Brain microvascular endothelial cell (primary cell): ENCODE measurements around the gene KCNA10.

Experiments
- DNase-seq: peaks from one replicate; pipeline ENCODE4 v3.0.0-alpha.2; 2020
- H3K27ac ChIP-seq: fragments of 250-450 bp; sonication (Bioruptor Pico); 2 replicates; pipeline ENCODE4 v1.5.1; 2020; ENCODE audit warnings: mild to moderate bottlenecking, moderate library complexity
- H3K27me3 ChIP-seq: fragments of 250-450 bp; sonication (Bioruptor Pico); replicated peaks from 2 replicates; pipeline ENCODE4 v1.5.1; 2020; ENCODE audit warnings: mild to moderate bottlenecking
- H3K36me3 ChIP-seq: fragments of 250-450 bp; sonication (Bioruptor Pico); replicated peaks from 2 replicates; pipeline ENCODE4 v1.5.1; 2020; ENCODE audit warnings: mild to moderate bottlenecking
- H3K4me3 ChIP-seq: 2 replicates; pipeline ENCODE4 v1.5.1; 2011; ENCODE audit warnings: low read depth, mild to moderate bottlenecking, control low read depth, low read length, moderate library complexity
- in situ Hi-C: cut with HindIII; loops from 2 replicates; pipeline ENCODE4 v1.10.0; 2017; ENCODE audit warnings: low sequenced_read_pairs, low pct_ligation_motif_present
- TF ChIP-seq, protein P1 (sequence below): IDR thresholded peaks from 2 replicates; pipeline ENCODE4 v1.5.1; 2011; ENCODE audit warnings: low read depth, mild to moderate bottlenecking, moderate library complexity, low read length, control low read depth, inconsistent platforms; ENCODE audit errors: missing control alignments

Gene KCNA10

DNA sequence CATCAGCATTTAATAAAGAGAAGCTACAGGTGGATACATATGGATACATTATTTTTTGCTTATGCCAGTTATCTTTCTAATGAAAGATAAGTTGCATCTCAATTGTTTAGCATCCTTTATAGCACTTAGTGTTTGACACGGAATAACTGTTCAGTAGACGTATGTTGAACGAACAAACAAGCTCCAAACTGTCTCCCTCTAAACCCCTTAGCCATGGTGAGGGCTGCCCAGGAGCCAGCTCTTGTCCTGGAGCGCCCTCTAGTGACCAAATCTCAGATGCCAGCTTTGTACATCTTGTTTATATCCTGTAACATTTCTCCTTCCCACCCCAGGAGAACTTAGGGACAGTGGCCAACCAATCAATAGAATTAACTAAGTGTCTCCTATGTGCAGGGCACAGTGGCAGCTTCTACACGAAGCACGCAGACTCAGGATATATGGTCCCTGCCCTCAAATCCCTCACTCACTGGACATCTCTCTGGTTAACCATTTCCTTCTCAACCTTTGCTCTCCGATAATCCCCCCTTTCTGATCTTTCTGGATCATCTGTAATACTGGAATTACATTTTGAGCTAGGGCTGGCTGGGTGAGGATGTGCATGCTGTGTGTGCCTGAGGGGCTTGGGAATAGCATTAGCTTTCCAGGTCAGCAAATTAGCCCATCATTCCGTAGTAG is 22.9 kb downstream of the KCNA10 start:
- in situ Hi-C loops = no loop called here
- H3K27ac ChIP-seq = no peak overlapping the region

DNA sequence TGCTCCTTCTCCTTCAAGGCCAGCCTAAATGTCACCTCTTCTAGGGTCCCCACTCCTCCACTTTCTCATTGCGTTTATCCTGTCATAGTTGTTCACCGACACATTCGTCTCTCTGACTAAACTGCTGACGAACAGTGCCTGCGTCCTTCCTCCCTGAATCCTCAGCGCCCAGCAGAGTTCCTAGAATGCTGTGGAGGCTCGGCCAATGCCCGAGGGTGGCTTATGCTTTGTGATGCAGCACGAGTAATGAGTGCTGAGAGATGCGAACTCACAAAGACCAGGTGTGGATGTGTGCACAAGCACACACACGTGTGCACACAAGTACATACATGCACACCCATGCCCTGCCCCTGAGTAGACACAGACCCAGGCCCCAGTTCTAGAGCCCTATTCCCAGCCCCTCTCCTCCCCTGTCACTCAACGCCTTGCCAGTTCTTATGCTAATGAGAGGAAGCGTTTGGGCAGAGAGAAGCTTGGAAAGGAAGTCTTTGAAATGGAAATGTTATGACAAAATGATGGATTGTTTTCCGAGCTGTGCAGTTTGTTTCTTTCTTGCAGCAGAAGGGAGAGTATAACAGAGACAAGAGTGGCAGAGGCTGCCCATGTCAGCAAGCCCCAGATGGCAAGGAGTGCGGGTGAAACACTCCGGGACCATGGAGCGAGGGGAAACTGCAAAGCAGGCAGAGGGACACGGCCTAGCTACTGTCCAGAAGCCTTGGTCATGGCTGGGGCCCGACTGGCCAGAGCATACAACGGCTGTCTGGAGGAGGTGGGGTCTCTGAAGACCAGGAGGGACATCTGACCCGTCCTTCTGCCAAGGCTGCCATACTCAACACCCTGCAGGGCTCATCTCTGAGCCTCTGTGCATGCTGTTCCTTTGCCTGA is 24.2 kb downstream of the KCNA10 start:
- Histone ChIP-seq H3K27me3 (no peaks in the 10 kb centered on the region), H3K4me3 (no peak overlapping the region), H3K36me3 (no peaks in the 10 kb centered on the region), H3K27ac (no peak overlapping the region)
- DNase-seq = no peak
- in situ Hi-C loops = no loop called here
- TF ChIP-seq, protein P1, sequence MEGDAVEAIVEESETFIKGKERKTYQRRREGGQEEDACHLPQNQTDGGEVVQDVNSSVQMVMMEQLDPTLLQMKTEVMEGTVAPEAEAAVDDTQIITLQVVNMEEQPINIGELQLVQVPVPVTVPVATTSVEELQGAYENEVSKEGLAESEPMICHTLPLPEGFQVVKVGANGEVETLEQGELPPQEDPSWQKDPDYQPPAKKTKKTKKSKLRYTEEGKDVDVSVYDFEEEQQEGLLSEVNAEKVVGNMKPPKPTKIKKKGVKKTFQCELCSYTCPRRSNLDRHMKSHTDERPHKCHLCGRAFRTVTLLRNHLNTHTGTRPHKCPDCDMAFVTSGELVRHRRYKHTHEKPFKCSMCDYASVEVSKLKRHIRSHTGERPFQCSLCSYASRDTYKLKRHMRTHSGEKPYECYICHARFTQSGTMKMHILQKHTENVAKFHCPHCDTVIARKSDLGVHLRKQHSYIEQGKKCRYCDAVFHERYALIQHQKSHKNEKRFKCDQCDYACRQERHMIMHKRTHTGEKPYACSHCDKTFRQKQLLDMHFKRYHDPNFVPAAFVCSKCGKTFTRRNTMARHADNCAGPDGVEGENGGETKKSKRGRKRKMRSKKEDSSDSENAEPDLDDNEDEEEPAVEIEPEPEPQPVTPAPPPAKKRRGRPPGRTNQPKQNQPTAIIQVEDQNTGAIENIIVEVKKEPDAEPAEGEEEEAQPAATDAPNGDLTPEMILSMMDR = no peak

More for the DNA sequence above, 22.9 kb downstream of the KCNA10 start:
- Histone ChIP-seq H3K27me3 (no peaks in the 10 kb centered on the region), H3K36me3 (no peaks in the 10 kb centered on the region), H3K4me3 (no peak overlapping the region)
- TF ChIP-seq, protein P1 = peak; percentile 92
- DNase-seq = peak; percentile 77

DNA sequence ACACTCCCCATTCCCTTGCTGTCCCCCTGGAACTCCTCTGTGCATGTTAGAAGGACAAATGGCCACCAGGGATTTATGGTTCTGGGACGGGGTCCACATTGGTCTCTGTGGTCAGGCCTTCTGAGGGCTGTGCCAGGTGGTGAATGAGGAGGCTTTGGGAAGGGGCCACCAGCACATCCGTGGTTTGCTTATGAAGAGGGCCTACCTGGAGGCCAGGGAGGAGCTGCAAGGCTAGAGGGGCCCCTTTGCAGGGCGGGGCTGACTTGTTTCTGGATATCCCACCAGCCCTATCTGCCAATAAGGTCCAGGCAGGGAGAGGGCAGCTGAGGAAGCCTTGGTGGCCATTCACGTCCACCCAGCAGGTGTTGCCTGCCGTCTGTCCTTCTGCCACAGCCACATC is 24.9 kb downstream of the KCNA10 start:
- Histone ChIP-seq H3K36me3 (no peaks in the 10 kb centered on the region), H3K4me3 (no peak overlapping the region), H3K27me3 (no peaks in the 10 kb centered on the region), H3K27ac (no peak overlapping the region)
- no peak for DNase-seq
- TF ChIP-seq, protein P1 = no peak
- in situ Hi-C loops = no loop called here

DNA sequence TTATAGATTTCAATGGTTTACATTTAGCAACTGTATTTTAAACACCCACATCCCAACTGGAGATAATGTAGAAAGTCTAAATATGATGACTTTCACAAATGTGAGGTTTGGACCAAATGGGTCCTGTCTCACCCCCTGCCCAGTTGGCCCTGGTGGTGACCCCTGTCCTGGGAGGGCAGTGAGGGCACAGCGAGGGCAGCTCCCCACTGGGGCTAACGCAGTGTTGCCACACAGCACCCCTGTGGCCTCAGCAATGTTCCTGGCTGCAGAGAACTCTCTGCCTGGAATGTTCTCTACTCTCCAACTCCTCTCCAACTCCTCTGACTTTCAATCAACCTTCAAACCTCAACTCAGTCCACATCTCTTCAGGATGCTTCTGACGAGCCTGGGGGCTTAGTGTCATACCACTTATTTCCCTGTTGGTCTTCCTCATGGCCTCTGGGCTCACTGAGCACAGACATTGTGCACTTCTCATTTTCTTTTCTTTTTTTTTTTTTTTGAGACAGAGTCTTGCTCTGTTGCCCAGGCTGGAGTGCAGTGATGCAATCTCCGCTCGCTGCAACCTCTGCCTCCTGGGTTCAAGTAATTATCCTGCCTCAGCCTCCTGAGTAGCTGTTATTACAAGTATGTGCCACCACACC is 25.8 kb downstream of the KCNA10 start:
- in situ Hi-C loops = no loop called here
- no peaks in the 10 kb centered on the region for H3K27me3 ChIP-seq
- TF ChIP-seq, protein P1 = no peak

DNA sequence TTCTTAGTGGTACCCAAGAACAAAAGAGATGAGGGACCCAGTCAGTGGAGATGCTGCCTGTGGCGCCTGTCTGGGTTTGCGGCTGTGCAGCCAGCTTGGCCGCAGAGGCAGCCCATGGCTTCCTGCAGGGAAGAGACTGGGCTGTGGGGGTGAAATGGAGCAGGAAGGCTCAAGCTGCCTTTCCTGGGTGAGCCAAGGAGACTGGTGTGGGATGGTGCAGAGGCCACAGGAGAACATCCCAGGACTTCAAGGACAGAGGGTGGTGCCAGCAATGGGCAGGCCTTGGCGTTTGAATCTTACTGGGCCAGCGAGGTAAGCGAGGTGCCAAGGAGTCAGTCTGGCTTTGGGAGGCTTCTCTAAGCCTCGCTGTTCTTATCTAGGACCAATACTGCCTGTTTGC is 26.4 kb downstream of the KCNA10 start:
- TF ChIP-seq, protein P1 = no peak
- in situ Hi-C loops = no loop called here

More for the DNA sequence above, 25.8 kb downstream of the KCNA10 start:
- H3K27ac ChIP-seq = no peak overlapping the region
- no peak for DNase-seq
- no peaks in the 10 kb centered on the region for H3K36me3 ChIP-seq
- no peak overlapping the region for H3K4me3 ChIP-seq

More for the DNA sequence above, 26.4 kb downstream of the KCNA10 start:
- Histone ChIP-seq H3K36me3 (no peaks in the 10 kb centered on the region), H3K4me3 (no peak overlapping the region), H3K27ac (no peak overlapping the region), H3K27me3 (no peaks in the 10 kb centered on the region)
- no peak for DNase-seq
